GM23248 (cell line): ENCODE results near the gene BLMH.

ENCODE experiments used
- EZH2 ChIP-seq: fragments of 200-600 bp; sonication (generic); IDR thresholded peaks from 2 replicates; pipeline ENCODE4 v1.6.1; 2018; ENCODE audit warnings: antibody characterized with exemption, mild to moderate bottlenecking; ENCODE audit not compliant: insufficient read depth, poor library complexity, severe bottlenecking
- EZH2phosphoT487 ChIP-seq: fragments of 200-600 bp; sonication (generic); IDR thresholded peaks from 2 replicates; pipeline ENCODE4 v1.6.1; 2018; ENCODE audit warnings: antibody characterized with exemption, moderate library complexity, mild to moderate bottlenecking, low read depth; ENCODE audit not compliant: insufficient read depth

DNA sequence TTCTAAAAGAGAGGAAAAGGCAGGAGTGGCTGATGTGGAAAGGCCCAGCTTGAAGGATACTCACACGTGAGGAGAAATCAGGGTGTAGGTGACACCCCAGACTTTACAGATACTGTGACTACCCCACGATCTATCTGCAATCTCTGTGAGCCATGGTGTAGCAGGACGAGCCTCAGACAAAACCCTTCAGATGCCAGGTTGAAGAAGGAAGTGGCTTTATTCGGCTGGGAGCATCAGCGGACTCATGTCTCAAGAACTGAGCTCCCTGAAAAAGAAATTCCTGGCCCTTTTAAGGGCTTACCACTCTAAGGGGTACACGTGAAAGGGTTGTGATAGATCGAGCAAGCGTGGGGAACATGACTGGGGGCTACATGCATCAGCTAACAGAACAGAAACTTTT is 51.6 kb downstream of the BLMH start:
- TF ChIP-seq EZH2 (no peak), EZH2phosphoT487 (no peak)
